ENCODE measurements around the gene PVALEF. TPM values are rescaled to one million over a fixed set of nuclear protein-coding genes. Genes with fewer than 3 reads are reported as not detected.
A peak's percentile ranks its signal among the peaks of the same experiment; 100 is the strongest.

PVALEF gene
- total and polyA plus RNA-seq, 2 of the 13 experiments (the other 11 are each of a cell fraction or from before 2014, with no cell fraction given): 0.18 TPM

GRCh38 chr17:81164371-81165245 is 699 bp upstream of the PVALEF start (continued):
- TF ChIP-seq ZFYVE20 (CRISPR knock-in tag; IDR thresholded peaks at IDR 0.05; ENCODE audit: borderline replicate concordance, low read depth) (no peak), KDM6A (CRISPR knock-in tag; IDR thresholded peaks at IDR 0.05; ENCODE audit: low read depth) (no peak), SYNCRIP (IDR thresholded peaks at IDR 0.05; ENCODE audit: insufficient read depth, low read depth, low read length) (no peak), ZNF766 (CRISPR knock-in tag; IDR thresholded peaks at IDR 0.05; ENCODE audit: borderline replicate concordance) (no peak), ARID3A (IDR thresholded peaks at IDR 0.05; ENCODE audit: low read depth, low read length) (no peak), ZFP37 (CRISPR knock-in tag; IDR thresholded peaks at IDR 0.05; ENCODE audit: borderline replicate concordance) (no peak), ZNF232 (CRISPR knock-in tag; IDR thresholded peaks at IDR 0.05; ENCODE audit: borderline replicate concordance) (0 out of 2 replicates have a peak, but pooled peaks have one; percentile 47), ZNF816 (CRISPR knock-in tag; IDR thresholded peaks at IDR 0.05; ENCODE audit: borderline replicate concordance) (no peak), ZNF430 (CRISPR knock-in tag; IDR thresholded peaks at IDR 0.05) (no peak; the same call in 1 of the 2 replicates), THAP11 (CRISPR knock-in tag; IDR thresholded peaks at IDR 0.05) (no peak; the same call in 1 of the 2 replicates), RORA (CRISPR knock-in tag; IDR thresholded peaks at IDR 0.05) (no peak), AGO2 (optimal IDR thresholded peaks at IDR 0.05; ENCODE audit: low read depth, low read length) (no peak), ZNF124 (CRISPR knock-in tag; IDR thresholded peaks at IDR 0.05) (no peak), MTA3 (CRISPR knock-in tag; IDR thresholded peaks at IDR 0.05) (no peak), ARNT2 (CRISPR knock-in tag; IDR thresholded peaks at IDR 0.05; ENCODE audit: low read depth) (peak; percentile 65; the same call in 1 of the 2 replicates), POGZ (CRISPR knock-in tag; IDR thresholded peaks at IDR 0.05) (peak; percentile 21), RFX5 (IDR thresholded peaks at IDR 0.05; ENCODE audit: low read depth, low read length) (0 out of 2 replicates have a peak, but pooled peaks have one; percentile 2), ZNF781 (CRISPR knock-in tag; IDR thresholded peaks at IDR 0.05; ENCODE audit: borderline replicate concordance, not compliant biosample characterization) (no peak), JUN (CRISPR knock-in tag; IDR thresholded peaks at IDR 0.05) (peak; percentile 80; the same call in 1 of the 2 replicates)
- TF ChIP-seq, protein P1, sequence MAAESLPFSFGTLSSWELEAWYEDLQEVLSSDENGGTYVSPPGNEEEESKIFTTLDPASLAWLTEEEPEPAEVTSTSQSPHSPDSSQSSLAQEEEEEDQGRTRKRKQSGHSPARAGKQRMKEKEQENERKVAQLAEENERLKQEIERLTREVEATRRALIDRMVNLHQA (CRISPR knock-in tag; IDR thresholded peaks at IDR 0.05): no peak
- TF ChIP-seq, protein P2, sequence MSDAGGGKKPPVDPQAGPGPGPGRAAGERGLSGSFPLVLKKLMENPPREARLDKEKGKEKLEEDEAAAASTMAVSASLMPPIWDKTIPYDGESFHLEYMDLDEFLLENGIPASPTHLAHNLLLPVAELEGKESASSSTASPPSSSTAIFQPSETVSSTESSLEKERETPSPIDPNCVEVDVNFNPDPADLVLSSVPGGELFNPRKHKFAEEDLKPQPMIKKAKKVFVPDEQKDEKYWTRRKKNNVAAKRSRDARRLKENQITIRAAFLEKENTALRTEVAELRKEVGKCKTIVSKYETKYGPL (CRISPR knock-in tag; IDR thresholded peaks at IDR 0.05): no peak
- TF ChIP-seq, protein P3, sequence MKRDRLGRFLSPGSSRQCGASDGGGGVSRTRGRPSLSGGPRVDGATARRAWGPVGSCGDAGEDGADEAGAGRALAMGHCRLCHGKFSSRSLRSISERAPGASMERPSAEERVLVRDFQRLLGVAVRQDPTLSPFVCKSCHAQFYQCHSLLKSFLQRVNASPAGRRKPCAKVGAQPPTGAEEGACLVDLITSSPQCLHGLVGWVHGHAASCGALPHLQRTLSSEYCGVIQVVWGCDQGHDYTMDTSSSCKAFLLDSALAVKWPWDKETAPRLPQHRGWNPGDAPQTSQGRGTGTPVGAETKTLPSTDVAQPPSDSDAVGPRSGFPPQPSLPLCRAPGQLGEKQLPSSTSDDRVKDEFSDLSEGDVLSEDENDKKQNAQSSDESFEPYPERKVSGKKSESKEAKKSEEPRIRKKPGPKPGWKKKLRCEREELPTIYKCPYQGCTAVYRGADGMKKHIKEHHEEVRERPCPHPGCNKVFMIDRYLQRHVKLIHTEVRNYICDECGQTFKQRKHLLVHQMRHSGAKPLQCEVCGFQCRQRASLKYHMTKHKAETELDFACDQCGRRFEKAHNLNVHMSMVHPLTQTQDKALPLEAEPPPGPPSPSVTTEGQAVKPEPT (CRISPR knock-in tag; IDR thresholded peaks at IDR 0.05; ENCODE audit: low read depth): peak; percentile 29; the same call in 1 of the 2 replicates
- TF ChIP-seq, protein P4, sequence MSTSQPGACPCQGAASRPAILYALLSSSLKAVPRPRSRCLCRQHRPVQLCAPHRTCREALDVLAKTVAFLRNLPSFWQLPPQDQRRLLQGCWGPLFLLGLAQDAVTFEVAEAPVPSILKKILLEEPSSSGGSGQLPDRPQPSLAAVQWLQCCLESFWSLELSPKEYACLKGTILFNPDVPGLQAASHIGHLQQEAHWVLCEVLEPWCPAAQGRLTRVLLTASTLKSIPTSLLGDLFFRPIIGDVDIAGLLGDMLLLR (CRISPR knock-in tag; IDR thresholded peaks at IDR 0.05): no peak
